Neuronal stem cell (in vitro differentiated cells): ENCODE measurements around the gene CPVL. TPM values are rescaled to one million over a fixed set of nuclear protein-coding genes. Genes with fewer than 3 reads are reported as not detected.

ENCODE experiments used
- DNase-seq: peaks from one replicate; pipeline ENCODE4 v3.0.0-alpha.2; 2013; ENCODE audit warnings: low spot score
- H2AFZ ChIP-seq: one replicate; pipeline ENCODE4 v1.6.1; 2013; ENCODE audit warnings: mild to moderate bottlenecking, low read length, inconsistent platforms
- H2AK5ac ChIP-seq: 2 replicates; pipeline ENCODE4 v1.6.1; 2013; ENCODE audit warnings: low read depth, mild to moderate bottlenecking, inconsistent platforms, low read length, moderate library complexity, mixed read lengths
- H2BK120ac ChIP-seq: 2 replicates; pipeline ENCODE4 v1.6.1; 2013; ENCODE audit warnings: low read depth, mild to moderate bottlenecking, inconsistent platforms, low read length, moderate library complexity, mixed read lengths
- H2BK12ac ChIP-seq: one replicate; pipeline ENCODE4 v1.6.1; 2013; ENCODE audit warnings: low read length, inconsistent platforms
- H2BK15ac ChIP-seq: 2 replicates; pipeline ENCODE4 v1.6.1; 2013; ENCODE audit warnings: mild to moderate bottlenecking, low read length, inconsistent platforms, mixed read lengths
- H2BK5ac ChIP-seq: one replicate; pipeline ENCODE4 v1.6.1; 2013; ENCODE audit warnings: inconsistent platforms, mild to moderate bottlenecking, low read length, moderate library complexity
- H3K14ac ChIP-seq: one replicate; pipeline ENCODE4 v1.6.1; 2013; ENCODE audit warnings: low read length, inconsistent platforms
- H3K18ac ChIP-seq: 2 replicates; pipeline ENCODE4 v1.6.1; 2013; ENCODE audit warnings: low read length, inconsistent platforms
- H3K23ac ChIP-seq: 2 replicates; pipeline ENCODE4 v1.6.1; 2013; ENCODE audit warnings: low read depth, mild to moderate bottlenecking, mixed read lengths, low read length, inconsistent platforms; ENCODE audit not compliant: poor library complexity
- H3K27ac ChIP-seq: replicated peaks from 3 replicates; pipeline ENCODE4 v1.5.1; 2013; ENCODE audit warnings: low read length, inconsistent platforms
- H3K27me3 ChIP-seq, 3 experiments: 2 replicates each; pipeline ENCODE4 v1.6.1; 2013; ENCODE audit warnings: low read length in 3 of 3, mild to moderate bottlenecking in 2 of 3, inconsistent platforms in 1 of 3, low read depth in 1 of 3, mixed read lengths in 1 of 3, moderate library complexity in 1 of 3; ENCODE audit not compliant: control insufficient read depth in 3 of 3, insufficient read depth in 3 of 3
- H3K36me3 ChIP-seq, 2 donors: replicated peaks in 1 of 2; 2 replicates each; pipeline ENCODE4 v1.6.1; 2013; ENCODE audit warnings: low read length in 2 of 2; ENCODE audit not compliant: control insufficient read depth in 2 of 2, insufficient read depth in 2 of 2
- H3K4ac ChIP-seq: 2 replicates; pipeline ENCODE4 v1.6.1; 2013; ENCODE audit warnings: inconsistent platforms, mild to moderate bottlenecking, low read length, moderate library complexity
- H3K4me1 ChIP-seq, 2 donors: 1 replicate in 1 of 2; 2 replicates in 1 of 2; pipeline ENCODE4 v1.6.1; 2013; ENCODE audit warnings: low read length in 2 of 2, low read depth in 1 of 2; ENCODE audit not compliant: control insufficient read depth in 2 of 2, insufficient read depth in 1 of 2
- H3K4me2 ChIP-seq: one replicate; pipeline ENCODE4 v1.6.1; 2013; ENCODE audit warnings: mild to moderate bottlenecking, low read length, inconsistent platforms; ENCODE audit not compliant: insufficient read depth, poor library complexity, severe bottlenecking
- H3K4me3 ChIP-seq, 2 donors: 2 replicates each; pipeline ENCODE4 v1.5.1; 2013; ENCODE audit warnings: low read length in 2 of 2, mild to moderate bottlenecking in 2 of 2, inconsistent platforms in 1 of 2, moderate library complexity in 1 of 2
- H3K79me1 ChIP-seq: one replicate; pipeline ENCODE4 v1.6.1; 2013; ENCODE audit warnings: low read depth, mild to moderate bottlenecking, inconsistent platforms, low read length, moderate library complexity
- H3K9ac ChIP-seq: one replicate; pipeline ENCODE4 v1.6.1; 2013; ENCODE audit warnings: mild to moderate bottlenecking, low read depth, low read length, inconsistent platforms; ENCODE audit not compliant: poor library complexity
- H3K9me3 ChIP-seq, 2 donors: replicated peaks in 1 of 2; 2 replicates each; pipeline versions ENCODE3 to v1.6.1; 2013; ENCODE audit warnings: low read length in 2 of 2, mild to moderate bottlenecking in 2 of 2, inconsistent platforms in 1 of 2, low read depth in 1 of 2, mixed read lengths in 1 of 2, moderate library complexity in 1 of 2; ENCODE audit not compliant: control insufficient read depth in 2 of 2, insufficient read depth in 1 of 2
- H4K8ac ChIP-seq: one replicate; pipeline ENCODE4 v1.6.1; 2013; ENCODE audit warnings: low read depth, mild to moderate bottlenecking, inconsistent platforms, low read length, moderate library complexity
- H4K91ac ChIP-seq: one replicate; pipeline ENCODE4 v1.6.1; 2013; ENCODE audit warnings: low read length, low read depth, mild to moderate bottlenecking, inconsistent platforms; ENCODE audit not compliant: poor library complexity
- WGBS, 2 donors: extraction: QIAGEN DNeasy Blood & Tissue Kit; methylation state at CpG; one replicate each; pipeline ENCODE4 v1.1.7; 2013; ENCODE audit warnings: missing lambda C conversion rate in 2 of 2, mixed read lengths in 1 of 2; ENCODE audit not compliant: insufficient read length in 2 of 2, insufficient replicate concordance in 1 of 2; ENCODE audit errors: extremely low coverage in 2 of 2; 5-methylcytosine and 5-hydroxymethylcytosine counted together
- polyA plus RNA-seq, 2 experiments: library from polyadenylated mRNA; stranded (reverse); fragments of 200-250 nt; gene quantifications; one replicate each; pipeline ENCODE4 v1.2.3, GENCODE V29; 2013

The CPVL gene
- polyA plus RNA-seq (2013, experiment 1 of 2) = 80.7 TPM
- polyA plus RNA-seq (2013, experiment 2 of 2) = 77.9 TPM

DNA sequence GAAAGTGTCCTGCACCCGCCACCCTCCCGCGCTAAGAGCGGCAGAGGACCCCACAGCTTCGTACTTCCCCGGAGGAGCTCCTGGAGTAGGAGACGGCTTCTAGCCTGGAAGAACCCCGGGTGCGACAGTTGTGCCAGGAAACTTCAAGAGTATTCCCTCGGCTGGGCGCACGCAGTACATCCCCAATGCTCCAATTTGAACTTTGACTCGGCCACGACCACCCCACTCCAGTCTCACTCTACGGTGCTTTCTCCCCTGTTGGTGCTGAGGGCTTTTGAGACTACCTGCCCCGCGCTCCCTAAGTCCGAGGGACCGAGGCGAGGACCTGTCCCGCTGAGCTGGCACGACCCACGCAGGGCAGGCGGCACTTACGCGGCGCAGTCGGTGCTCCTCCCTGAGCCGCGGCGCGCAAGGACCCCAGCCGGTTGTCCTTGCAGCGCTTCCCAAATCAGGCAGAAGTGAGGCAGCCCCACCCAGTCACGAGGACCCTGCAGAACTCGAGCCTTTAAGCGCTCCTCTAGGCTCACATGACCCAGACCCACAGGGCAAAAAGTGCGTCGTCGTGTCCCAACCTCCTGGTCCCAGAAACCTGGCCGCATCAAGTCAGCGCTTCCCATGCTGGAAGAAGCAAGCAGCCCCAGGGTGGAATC, at the start of gene CPVL:
Gene CPVL, minus strand, starts transcription at position 481 of the 650 bp plus-strand sequence. CDS start 25,476 bp downstream, outside the sequence.
- H3K36me3 ChIP-seq = no peaks in the 10 kb centered on the region
- H3K23ac ChIP-seq = peak within 1 kb of the TSS; percentile 75
- H3K9ac ChIP-seq = peak within 1 kb of the TSS; percentile 94
- H2BK15ac ChIP-seq = peak within 1 kb of the TSS; percentile 90
- peak within 1 kb of the TSS; percentile 80 for H2BK5ac ChIP-seq
- no peak within 1 kb of the TSS for H4K91ac ChIP-seq
- peak within 1 kb of the TSS; percentile 90 for H3K14ac ChIP-seq
- no peaks in the 10 kb centered on the region for H3K79me1 ChIP-seq
- H2AK5ac ChIP-seq = peak within 1 kb of the TSS; percentile 16
- peaks cover 6 to 9% of the 10 kb centered on the region in 2 donors for H3K4me1 ChIP-seq
- peak within 1 kb of the TSS; percentile 53 to 90 for H3K4me3 ChIP-seq
- no CpG with 5 or more reads among the region's 42 CpGs for WGBS, 2 donors
- peak; percentile 38 for DNase-seq
- peak within 1 kb of the TSS; percentile 86 for H3K4me2 ChIP-seq
- H3K27me3 ChIP-seq = peaks cover 0 to 38% (median 2%) of the 10 kb centered on the region in 3 experiments
- no peak within 1 kb of the TSS for H4K8ac ChIP-seq
- H3K9me3 ChIP-seq = no peaks in the 10 kb centered on the region
- peak within 1 kb of the TSS; percentile 97 for H3K18ac ChIP-seq
- H2BK120ac ChIP-seq = peak within 1 kb of the TSS; percentile 85
- H2AFZ ChIP-seq = peak within 1 kb of the TSS; percentile 93
- H3K4ac ChIP-seq = no peak within 1 kb of the TSS
- H3K27ac ChIP-seq = no peak within 1 kb of the TSS
- H2BK12ac ChIP-seq = no peak within 1 kb of the TSS

DNA sequence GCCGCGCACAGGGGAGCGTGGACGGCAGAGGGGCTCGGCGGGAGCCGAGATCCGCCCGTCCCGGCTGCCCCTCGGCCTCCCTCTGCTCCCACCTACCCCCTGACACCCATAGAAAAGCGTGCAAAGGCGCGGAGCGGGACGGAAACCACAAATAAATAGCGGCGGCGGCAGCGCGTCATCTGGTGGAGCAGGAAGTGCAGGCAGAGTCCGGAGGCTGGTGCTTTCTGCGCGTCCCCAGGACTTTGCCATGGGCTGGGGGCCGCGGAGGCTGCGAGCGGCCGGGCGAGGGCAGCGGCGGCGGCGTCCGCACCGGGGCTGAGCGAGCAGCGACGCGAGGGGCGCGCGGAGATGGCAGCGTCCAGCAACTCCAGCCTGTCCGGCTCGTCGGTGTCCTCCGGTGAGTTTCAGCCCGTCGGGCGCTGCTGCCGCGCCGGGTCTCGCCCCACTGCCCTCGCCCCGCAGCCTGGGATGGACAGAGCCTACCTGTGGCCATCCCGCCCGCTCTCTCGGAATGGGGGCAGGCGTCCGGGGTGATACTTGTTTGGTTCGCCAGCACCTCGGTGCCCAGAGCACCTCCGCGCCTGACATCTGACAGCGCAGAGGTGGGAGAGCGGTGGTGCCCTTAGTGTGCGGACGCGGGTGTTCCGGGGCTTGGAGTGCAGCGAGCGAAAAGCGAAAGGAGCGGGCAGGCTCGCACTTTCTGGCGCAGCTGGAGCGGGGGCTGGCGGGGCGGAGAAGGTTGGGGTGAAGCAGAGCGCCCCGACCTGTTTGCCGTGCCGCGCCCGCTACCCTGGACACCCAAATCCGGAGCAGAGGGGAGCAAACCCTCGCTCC, 48.5 kb upstream of the CPVL start, which contains the start of gene CHN2:
Gene CHN2, plus strand, starts transcription at position 182 of the 834 bp plus-strand sequence.
- H4K8ac ChIP-seq = no peak within 1 kb of the TSS
- H2AFZ ChIP-seq = peak within 1 kb of the TSS; percentile 98
- WGBS, 2 donors = no CpG with 5 or more reads among the region's 89 CpGs
- no peak within 1 kb of the TSS for H2BK5ac ChIP-seq
- H2BK12ac ChIP-seq = no peak within 1 kb of the TSS
- peak within 1 kb of the TSS; percentile 40 for H2BK120ac ChIP-seq
- no peaks in the 10 kb centered on the region for H3K36me3 ChIP-seq
- H2BK15ac ChIP-seq = peak within 1 kb of the TSS; percentile 27
- peaks cover 0 to 82% (median 27%) of the 10 kb centered on the region in 3 experiments for H3K27me3 ChIP-seq
- no peaks in the 10 kb centered on the region for H3K9me3 ChIP-seq
- H3K14ac ChIP-seq = peak within 1 kb of the TSS; percentile 31
- no peaks in the 10 kb centered on the region for H3K79me1 ChIP-seq
- peak within 1 kb of the TSS; percentile 91 for H3K18ac ChIP-seq
- peak within 1 kb of the TSS; percentile 93 for H3K9ac ChIP-seq
- H2AK5ac ChIP-seq = no peak within 1 kb of the TSS
- DNase-seq = peak; percentile 62
- H3K4me2 ChIP-seq = peak within 1 kb of the TSS; percentile 99
- H3K27ac ChIP-seq = no peak within 1 kb of the TSS
- H3K4me1 ChIP-seq = peaks cover 0 to 6% of the 10 kb centered on the region in 2 donors
- H3K4ac ChIP-seq = no peak within 1 kb of the TSS
- peak within 1 kb of the TSS; percentile 58 for H3K23ac ChIP-seq
- H3K4me3 ChIP-seq = peak within 1 kb of the TSS; percentile 53 to 84
- H4K91ac ChIP-seq = no peak within 1 kb of the TSS

DNA sequence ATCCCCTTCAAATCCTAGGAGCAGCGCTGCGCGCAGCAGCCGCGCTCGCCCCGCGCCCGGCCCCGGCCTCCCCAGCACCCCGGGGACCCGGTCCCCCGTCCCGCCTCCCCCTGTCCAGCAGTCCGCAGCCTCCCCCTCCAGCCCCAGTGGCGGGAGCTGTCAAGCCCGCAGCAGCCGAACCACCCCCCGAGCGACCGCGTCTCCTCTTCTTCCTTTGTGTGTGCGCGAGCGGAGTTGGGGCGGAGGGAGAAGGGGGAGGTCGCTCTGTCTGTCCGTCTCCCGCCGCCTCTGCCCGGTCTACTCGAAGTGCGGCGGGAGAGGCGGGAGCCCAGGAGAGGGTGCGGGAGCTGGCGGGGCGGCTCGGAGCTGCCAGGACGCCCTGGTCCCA, 47.9 kb upstream of the CPVL start:
- Histone ChIP-seq H3K23ac (peak overlapping the region; percentile 58), H3K4ac (no peak overlapping the region), H3K9me3 (no peaks in the 10 kb centered on the region), H2BK120ac (peak overlapping the region; percentile 40), H2BK12ac (no peak overlapping the region), H3K27me3 (peaks cover 0 to 83% (median 27%) of the 10 kb centered on the region in 3 experiments), H4K8ac (no peak overlapping the region), H3K4me2 (peak overlapping the region; percentile 99), H3K79me1 (no peaks in the 10 kb centered on the region), H3K4me3 (peak overlapping the region; percentile 53 to 84), H3K36me3 (no peaks in the 10 kb centered on the region), H3K18ac (peak overlapping the region; percentile 91), H3K27ac (no peak overlapping the region), H2BK15ac (peak overlapping the region; percentile 27), H2AFZ (peak overlapping the region; percentile 98), H2AK5ac (no peak overlapping the region), H3K14ac (peak overlapping the region; percentile 31), H2BK5ac (no peak overlapping the region), H3K4me1 (peaks cover 0 to 6% of the 10 kb centered on the region in 2 donors), H4K91ac (no peak overlapping the region), H3K9ac (peak overlapping the region; percentile 93)
- DNase-seq = no peak
- WGBS, 2 donors = no CpG with 5 or more reads among the region's 40 CpGs
